Transverse colon (tissue), 3 donors: ENCODE results near the gene KIAA1210.
"Not testable (repeated sequence)": the region's sequence is repeated elsewhere in the genome, so short reads cannot be mapped to it uniquely, and the experiment has no call there.

Source experiments
- EP300 ChIP-seq: sonication (generic); formaldehyde crosslinking; IDR thresholded peaks from one replicate; pipeline ENCODE4 v1.6.1; 2017; ENCODE audit warnings: antibody characterized with exemption, low read depth
- POLR2A ChIP-seq: fragments of 450-650 bp; IDR thresholded peaks from one replicate; pipeline ENCODE4 v1.6.1; 2016; ENCODE audit warnings: antibody characterized with exemption, mild to moderate bottlenecking, moderate library complexity
- TF ChIP-seq, protein P1 (sequence below), 5 experiments: fragments of 200-600 bp in 3 of 5; fragments of 450-650 bp in 2 of 5; sonication (generic) in 3 of 5; IDR thresholded peaks; 1 replicate in 2 of 5; 2 replicates in 3 of 5; pipeline ENCODE4 v1.5.1; 2016 to 2017; ENCODE audit warnings: antibody characterized with exemption in 5 of 5, inconsistent platforms in 3 of 5, mild to moderate bottlenecking in 2 of 5, moderate library complexity in 1 of 5

DNA sequence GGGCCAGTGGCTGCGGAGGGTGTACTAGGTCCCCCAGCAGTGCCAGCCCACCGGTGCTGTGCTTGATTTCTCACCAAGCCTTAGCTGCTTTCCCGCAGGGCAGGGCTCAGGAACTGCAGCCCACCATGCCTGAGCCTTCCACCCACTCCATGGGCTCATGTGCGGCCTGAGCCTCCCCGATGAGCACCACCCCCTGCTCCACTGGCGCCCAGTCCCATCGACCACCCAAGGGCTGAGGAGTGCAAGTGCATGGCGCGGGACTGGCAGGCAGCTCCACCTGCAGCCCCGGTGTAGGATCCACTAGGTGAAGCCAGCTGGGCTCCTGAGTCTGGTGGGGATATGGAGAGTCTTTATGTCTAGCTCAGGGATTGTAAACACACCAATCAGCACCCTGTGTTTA, 98.0 kb downstream of the KIAA1210 start:
- TF ChIP-seq, protein P1, sequence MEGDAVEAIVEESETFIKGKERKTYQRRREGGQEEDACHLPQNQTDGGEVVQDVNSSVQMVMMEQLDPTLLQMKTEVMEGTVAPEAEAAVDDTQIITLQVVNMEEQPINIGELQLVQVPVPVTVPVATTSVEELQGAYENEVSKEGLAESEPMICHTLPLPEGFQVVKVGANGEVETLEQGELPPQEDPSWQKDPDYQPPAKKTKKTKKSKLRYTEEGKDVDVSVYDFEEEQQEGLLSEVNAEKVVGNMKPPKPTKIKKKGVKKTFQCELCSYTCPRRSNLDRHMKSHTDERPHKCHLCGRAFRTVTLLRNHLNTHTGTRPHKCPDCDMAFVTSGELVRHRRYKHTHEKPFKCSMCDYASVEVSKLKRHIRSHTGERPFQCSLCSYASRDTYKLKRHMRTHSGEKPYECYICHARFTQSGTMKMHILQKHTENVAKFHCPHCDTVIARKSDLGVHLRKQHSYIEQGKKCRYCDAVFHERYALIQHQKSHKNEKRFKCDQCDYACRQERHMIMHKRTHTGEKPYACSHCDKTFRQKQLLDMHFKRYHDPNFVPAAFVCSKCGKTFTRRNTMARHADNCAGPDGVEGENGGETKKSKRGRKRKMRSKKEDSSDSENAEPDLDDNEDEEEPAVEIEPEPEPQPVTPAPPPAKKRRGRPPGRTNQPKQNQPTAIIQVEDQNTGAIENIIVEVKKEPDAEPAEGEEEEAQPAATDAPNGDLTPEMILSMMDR (IDR thresholded peaks at IDR 0.05): not testable (repeated sequence)
- TF ChIP-seq EP300, POLR2A: not testable (repeated sequence)
